Transverse colon (tissue), 4 donors: ENCODE data around the gene CARD10.

Experiments used
- CTCF ChIP-seq, 5 experiments: fragments of 200-600 bp in 3 of 5; fragments of 450-650 bp in 2 of 5; sonication (generic) in 3 of 5; IDR thresholded peaks; 1 replicate in 2 of 5; 2 replicates in 3 of 5; pipeline ENCODE4 v1.5.1; 2016 to 2017; ENCODE audit warnings: antibody characterized with exemption in 5 of 5, inconsistent platforms in 3 of 5, mild to moderate bottlenecking in 2 of 5, moderate library complexity in 1 of 5
- POLR2A ChIP-seq: fragments of 450-650 bp; IDR thresholded peaks from one replicate; pipeline ENCODE4 v1.6.1; 2016; ENCODE audit warnings: antibody characterized with exemption, mild to moderate bottlenecking, moderate library complexity
- POLR2AphosphoS5 ChIP-seq, 3 donors: sonication (generic); formaldehyde crosslinking; IDR thresholded peaks; one replicate each; pipeline ENCODE4 v1.6.1; 2016; ENCODE audit warnings: antibody characterized with exemption in 3 of 3

GRCh38 chr22:37487571-37487970, 31.6 kb downstream of the CARD10 start:
- TF ChIP-seq CTCF (IDR thresholded peaks at IDR 0.05) (no peak), POLR2A (no peak), POLR2AphosphoS5 (IDR thresholded peaks at IDR 0.05) (no peak)
